Measurements from ENCODE around the gene TNRC6C.

GRCh38 chr17:78134899-78135385, 176.4 kb downstream of the TNRC6C start:
- no peak for TF ChIP-seq BRCA1 (IDR thresholded peaks at IDR 0.05)
- TF ChIP-seq BRCA1 (CRISPR knock-in tag; IDR thresholded peaks at IDR 0.05): no peak
- no peak for TF ChIP-seq USF1 (CRISPR knock-in tag; IDR thresholded peaks at IDR 0.05)
- no peak for TF ChIP-seq REST (IDR thresholded peaks at IDR 0.05; ENCODE audit: borderline replicate concordance)
- TF ChIP-seq REST (CRISPR knock-in tag; IDR thresholded peaks at IDR 0.05; ENCODE audit: low read depth): no peak
- no peak for TF ChIP-seq USF2 (CRISPR knock-in tag; IDR thresholded peaks at IDR 0.05)
- TF ChIP-seq EZH2 (IDR thresholded peaks at IDR 0.05; ENCODE audit: borderline replicate concordance, low read depth, low read length): no peak
- TF ChIP-seq CTCF (IDR thresholded peaks at IDR 0.05 in 2 of 3, conservative IDR thresholded peaks at IDR 0.05 in 1 of 3; ENCODE audit: insufficient read depth in 2 of 3, low read depth in 1 of 3, low read length in 3 of 3): no peak
- no peak for TF ChIP-seq CBX5 (IDR thresholded peaks at IDR 0.05; ENCODE audit: borderline replicate concordance, low read depth)
- no peak for TF ChIP-seq SIRT6 (IDR thresholded peaks at IDR 0.05; ENCODE audit: low read depth, low read length)
- TF ChIP-seq EGR1 (conservative IDR thresholded peaks at IDR 0.05): no peak
- TF ChIP-seq ZBTB1 (CRISPR knock-in tag; IDR thresholded peaks at IDR 0.05; ENCODE audit: borderline replicate concordance, low read depth): no peak
- TF ChIP-seq MEF2D (tag; conservative IDR thresholded peaks at IDR 0.05; ENCODE audit: low read depth): no peak
- TF ChIP-seq STAT5B (CRISPR knock-in tag; IDR thresholded peaks at IDR 0.05): no peak
- TF ChIP-seq DNMT1 (IDR thresholded peaks at IDR 0.05): no peak
